Measurements from ENCODE around the gene IHH.

Gene IHH

DNA sequence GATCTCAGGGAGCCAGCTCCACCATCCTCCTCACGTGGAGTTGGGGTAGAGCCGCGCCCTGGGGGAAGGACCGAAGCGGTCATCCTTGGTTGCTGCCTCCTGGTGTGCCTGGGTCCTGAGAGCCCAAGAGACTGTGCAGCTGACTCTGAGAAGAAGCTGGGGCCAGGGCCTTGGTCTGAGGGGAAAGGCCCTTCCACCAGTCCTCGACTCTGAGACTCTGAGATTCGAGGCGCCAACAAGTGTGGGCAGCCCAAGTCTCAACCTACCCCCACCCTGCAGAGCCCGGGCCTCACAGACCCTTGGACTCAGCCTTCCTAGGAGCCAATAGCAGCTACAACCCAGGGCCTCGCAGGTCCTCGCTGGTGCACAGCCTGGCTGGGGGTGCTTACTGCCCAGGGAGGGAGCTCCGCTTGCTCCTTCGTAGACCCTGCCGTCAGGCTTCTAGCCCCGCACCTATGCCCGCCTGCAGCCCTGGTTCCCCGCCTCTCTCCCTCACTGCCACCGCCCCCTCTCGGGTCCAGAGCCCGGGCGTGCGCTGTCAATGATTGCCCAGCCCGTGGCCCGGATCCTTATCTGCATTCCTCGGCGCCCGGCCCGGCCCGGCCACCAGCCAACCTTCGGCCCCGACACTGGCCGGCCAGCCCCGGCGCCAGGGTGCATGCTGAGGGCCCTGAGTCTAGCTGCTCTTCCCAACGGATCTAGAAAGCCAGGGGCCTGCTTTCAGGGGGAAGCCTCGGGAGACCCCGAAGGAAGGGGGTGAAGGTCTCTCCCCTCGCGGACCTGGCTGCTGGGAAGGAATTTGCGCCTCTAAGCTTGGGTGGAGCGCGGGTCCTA is 2.0 kb downstream of the IHH start:
- no peak overlapping the region for H3K27ac Mint-ChIP-seq
- no peaks in the 10 kb centered on the region for H3K9me3 Mint-ChIP-seq
- peaks cover 1% of the 10 kb centered on the region for H3K36me3 Mint-ChIP-seq
- no peak overlapping the region for H3K4me3 Mint-ChIP-seq
- peaks cover 20% of the 10 kb centered on the region for H3K4me1 Mint-ChIP-seq
- H3K27me3 Mint-ChIP-seq: peaks cover 44% of the 10 kb centered on the region

DNA sequence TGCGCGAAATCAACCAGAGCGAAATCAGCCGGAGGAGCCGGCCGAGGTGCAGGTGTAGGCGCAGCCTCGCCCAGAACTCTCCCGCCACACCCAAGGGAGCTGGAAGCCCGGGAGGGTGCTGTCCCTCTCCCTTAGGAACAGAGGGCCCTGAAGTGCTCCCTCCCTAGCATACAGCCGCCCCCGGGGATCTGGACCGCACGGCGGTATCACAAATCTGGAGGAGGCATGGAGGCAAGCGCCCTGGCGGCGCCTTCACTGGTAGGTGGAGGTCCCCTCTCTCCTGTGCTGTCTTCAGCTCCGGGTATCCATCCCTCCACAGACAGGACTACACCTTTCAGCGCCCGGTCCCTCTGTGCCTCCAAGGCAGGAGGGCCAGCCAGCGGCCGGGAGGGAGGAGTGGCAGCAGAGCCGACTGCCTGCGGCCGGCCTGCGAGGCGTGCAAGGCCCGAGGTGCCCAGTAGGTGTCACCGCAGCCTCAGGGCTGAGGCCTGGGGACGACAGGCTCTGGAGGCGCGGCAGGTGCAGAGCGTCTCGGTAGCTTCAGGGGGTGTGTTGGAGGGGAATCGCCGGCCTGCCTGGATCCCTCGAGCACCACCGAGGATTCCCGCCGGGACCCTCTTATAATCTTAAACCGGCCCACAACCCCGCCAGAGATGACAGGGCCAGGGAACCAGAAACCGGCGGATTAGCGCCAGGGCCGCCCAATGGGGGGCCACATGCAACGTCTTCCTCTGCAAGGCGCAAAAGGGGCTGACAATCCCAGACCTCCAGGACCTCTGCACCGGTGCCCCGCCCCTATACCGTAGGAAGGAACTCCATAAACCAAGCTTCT is 2.8 kb downstream of the IHH start:
- Mint-ChIP-seq H3K27ac (no peak overlapping the region), H3K9me3 (no peaks in the 10 kb centered on the region), H3K4me1 (peaks cover 20% of the 10 kb centered on the region), H3K4me3 (peak overlapping the region; percentile 65), H3K27me3 (peaks cover 40% of the 10 kb centered on the region), H3K36me3 (peaks cover under 1% of the 10 kb centered on the region)

DNA sequence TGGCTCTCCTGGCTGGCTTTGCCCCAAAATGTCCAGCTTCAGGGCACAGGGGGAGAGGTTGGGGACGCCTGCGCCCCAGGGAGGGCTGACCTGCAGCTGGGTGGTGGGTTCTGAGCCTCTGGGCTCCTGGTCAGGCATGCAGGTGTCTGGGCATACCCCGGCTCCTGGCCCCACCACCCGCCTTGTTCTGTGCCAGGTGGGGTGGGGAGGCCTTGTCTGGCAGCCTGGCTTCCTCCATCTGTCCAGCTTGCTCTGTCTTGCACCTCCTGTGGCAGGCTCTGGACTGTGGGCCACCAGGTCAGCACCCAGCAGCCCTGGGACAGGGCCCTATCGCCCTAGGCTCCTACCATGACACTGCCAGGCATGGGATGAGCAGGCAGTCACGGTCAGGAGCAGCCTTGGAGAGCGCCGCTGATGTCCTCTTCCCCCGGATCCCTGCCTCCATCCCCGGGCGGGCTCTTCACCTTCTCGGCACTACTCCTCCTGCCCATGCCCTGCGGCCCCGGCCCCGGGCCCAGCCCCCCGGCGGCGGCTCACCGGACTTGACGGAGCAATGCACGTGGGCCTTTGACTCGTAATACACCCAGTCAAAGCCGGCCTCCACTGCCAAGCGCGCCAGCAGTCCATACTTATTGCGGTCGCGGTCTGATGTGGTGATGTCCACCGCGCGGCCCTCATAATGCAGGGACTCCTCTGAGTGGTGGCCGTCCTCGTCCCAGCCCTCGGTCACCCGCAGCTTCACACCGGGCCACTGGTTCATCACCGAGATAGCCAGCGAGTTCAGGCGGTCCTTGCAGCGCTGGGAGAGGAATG is 3.6 kb downstream of the IHH start:
- Mint-ChIP-seq H3K4me3 (no peak overlapping the region), H3K36me3 (no peaks in the 10 kb centered on the region), H3K27ac (no peak overlapping the region), H3K9me3 (no peaks in the 10 kb centered on the region), H3K4me1 (peaks cover 20% of the 10 kb centered on the region), H3K27me3 (peaks cover 36% of the 10 kb centered on the region)

DNA sequence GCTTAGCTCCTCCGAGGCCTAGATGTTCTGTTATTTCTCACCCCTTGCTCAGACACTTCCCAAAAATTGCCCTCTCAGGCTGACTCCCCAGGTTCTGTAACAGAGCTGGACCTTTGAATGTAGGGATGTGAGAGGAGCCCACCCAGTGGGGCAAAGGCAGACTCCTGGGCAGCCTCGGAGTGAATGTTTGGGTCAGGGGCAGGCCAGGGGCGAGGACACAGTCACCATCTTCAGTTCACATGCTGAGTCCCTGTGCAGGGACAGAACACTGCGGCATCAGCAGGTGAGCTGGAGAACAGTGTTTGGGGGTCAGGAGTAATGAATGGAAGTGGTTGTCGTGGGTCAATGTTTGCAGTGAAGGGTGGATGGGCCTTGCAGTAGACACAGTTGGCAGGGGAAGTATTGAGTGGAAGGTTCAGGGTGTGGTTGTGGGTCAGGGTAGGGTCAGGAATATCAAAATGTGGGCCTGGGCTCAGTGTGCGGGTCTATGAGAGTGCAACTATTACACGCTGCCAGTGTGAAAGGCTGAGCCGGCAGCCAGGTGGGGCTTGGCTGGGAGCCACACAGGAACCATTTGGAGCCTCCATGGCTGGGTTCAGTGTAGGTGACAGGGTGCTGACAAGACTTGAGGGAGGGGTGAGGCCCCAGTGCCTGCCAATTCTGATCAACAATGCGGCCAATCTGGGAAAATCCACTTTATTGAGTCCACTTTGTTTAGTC is 4.4 kb downstream of the IHH start:
- peaks cover 31% of the 10 kb centered on the region for H3K27me3 Mint-ChIP-seq
- peaks cover 20% of the 10 kb centered on the region for H3K4me1 Mint-ChIP-seq
- H3K9me3 Mint-ChIP-seq: no peaks in the 10 kb centered on the region
- no peak overlapping the region for H3K27ac Mint-ChIP-seq
- no peak overlapping the region for H3K4me3 Mint-ChIP-seq
- H3K36me3 Mint-ChIP-seq: no peaks in the 10 kb centered on the region

DNA sequence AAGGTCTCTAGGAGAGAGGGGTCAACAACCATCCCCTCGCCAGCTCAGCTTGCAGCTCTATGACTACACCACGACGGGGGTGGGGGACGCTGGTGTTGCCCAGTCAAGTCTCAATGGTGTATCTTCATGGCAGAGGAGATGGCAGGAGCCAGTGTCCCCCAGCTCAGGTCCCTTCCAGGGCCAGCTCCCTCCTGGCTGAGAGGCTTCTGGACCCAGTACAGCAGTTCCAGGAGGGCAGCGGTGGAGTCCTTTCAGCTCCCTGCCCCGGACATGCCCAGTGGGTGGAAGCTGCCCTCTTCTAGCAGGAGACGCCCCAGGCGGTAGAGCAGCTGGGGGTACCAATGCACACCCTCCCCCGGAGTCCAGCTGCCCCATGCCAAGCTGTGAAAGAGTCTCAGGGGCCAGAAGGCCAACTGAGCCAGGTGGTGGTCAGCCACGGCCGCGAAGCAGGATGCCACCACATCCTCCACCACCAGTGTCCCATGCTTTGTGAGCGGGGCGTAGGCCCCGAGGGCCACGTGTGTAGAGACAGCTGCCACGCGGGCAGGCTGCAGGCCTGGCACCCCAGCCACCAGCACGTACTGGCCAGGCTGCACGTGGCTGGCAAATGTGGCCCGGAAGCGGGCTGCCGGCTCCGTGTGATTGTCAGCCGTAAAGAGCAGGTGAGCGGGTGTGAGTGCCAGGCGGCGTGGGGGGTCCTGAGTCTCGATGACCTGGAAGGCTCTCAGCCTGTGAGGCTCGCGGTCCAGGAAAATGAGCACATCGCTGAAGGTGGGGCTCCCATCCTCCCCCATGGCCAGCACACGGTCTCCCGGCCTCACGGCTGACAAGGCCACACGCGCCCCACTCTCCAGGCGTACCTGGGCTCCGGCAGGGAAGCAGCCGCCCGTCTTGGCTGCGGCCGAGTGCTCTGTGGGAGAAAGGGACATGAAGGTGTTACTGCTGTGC is 5.5 kb downstream of the IHH start:
- Mint-ChIP-seq H3K9me3 (no peaks in the 10 kb centered on the region), H3K27ac (no peak overlapping the region), H3K27me3 (peaks cover 38% of the 10 kb centered on the region), H3K4me3 (no peak overlapping the region), H3K4me1 (peaks cover 20% of the 10 kb centered on the region), H3K36me3 (no peaks in the 10 kb centered on the region)

DNA sequence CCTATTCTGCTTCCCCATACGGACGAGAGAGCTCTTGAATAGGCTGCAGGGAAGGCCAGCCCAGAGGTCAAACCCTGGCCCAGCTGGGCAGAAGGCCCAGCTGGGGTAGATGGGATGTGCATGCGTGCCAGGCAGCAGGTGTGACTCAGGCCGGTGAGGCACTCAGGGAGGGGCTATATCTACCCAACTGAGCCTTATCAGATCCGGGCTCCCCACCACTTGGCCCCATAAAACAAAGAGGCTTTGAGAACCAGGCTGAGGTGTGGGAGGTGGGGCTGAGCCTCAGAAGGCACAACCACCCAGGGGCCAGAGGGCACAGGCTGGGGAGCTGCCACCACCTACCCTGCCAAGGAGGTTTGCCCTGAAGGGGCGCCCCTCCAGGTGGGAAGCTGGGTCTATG is 11.4 kb downstream of the IHH start:
- H3K9me3 Mint-ChIP-seq: no peaks in the 10 kb centered on the region
- no peak overlapping the region for H3K4me3 Mint-ChIP-seq
- peaks cover 49% of the 10 kb centered on the region for H3K27me3 Mint-ChIP-seq
- no peaks in the 10 kb centered on the region for H3K36me3 Mint-ChIP-seq
- no peaks in the 10 kb centered on the region for H3K4me1 Mint-ChIP-seq
- no peak overlapping the region for H3K27ac Mint-ChIP-seq

DNA sequence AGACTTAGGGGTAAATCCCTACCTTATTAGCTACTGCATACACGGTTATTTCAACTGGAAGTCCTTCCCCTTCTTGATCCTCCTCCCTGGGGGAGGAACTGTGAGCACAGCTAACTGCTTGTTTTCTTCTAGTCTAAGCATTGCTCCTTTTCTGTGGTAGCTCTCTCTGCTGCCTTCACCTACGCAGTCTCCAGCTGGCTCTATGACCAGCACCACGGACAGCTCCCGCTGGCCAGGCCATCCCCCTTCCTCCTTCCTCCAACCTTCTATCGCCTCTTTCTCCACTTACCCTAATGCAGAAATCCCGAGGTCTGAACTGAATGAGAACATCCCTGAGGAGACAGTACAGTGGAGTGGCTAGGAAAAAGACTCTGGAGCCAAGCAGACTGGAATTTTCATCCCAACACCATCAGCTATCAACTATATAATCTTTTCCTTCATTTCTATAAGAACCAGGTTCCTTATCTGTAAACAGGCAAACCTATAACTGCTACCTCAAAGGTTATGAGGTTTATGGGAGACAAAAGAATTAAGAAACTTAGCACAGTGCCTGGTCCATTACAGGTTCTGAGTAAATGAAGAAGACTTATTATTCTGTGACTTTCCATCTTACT is 14.7 kb downstream of the IHH start:
- no peak overlapping the region for H3K4me3 Mint-ChIP-seq
- peaks cover 9% of the 10 kb centered on the region for H3K4me1 Mint-ChIP-seq
- no peaks in the 10 kb centered on the region for H3K36me3 Mint-ChIP-seq

DNA sequence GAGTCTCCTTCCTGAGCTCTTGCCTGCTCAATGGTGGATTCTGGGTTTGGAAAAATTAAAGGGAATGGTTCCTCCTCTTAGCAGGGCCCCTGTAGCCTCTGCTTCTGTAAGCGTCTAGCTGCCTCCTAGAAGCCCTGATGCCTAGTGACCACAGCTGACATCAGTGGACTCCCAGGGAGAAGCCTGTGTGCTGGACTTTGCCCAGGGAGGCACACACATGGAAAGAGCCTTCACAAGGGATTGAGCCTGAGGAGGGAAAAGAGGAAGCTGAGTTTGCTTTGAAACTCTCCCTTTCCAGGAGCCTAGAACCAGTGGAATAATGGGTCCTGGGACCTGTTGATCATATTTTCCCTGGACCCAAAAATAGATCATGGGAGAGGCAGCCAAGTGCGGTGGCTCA is 18.0 kb downstream of the IHH start:
- Mint-ChIP-seq H3K9me3 (no peaks in the 10 kb centered on the region), H3K27me3 (peaks cover 48% of the 10 kb centered on the region), H3K4me3 (no peak overlapping the region), H3K4me1 (peaks cover 12% of the 10 kb centered on the region), H3K27ac (no peak overlapping the region), H3K36me3 (no peaks in the 10 kb centered on the region)

More for the DNA sequence above, 14.7 kb downstream of the IHH start:
- Mint-ChIP-seq H3K9me3 (no peaks in the 10 kb centered on the region), H3K27me3 (peaks cover 57% of the 10 kb centered on the region), H3K27ac (no peak overlapping the region)

DNA sequence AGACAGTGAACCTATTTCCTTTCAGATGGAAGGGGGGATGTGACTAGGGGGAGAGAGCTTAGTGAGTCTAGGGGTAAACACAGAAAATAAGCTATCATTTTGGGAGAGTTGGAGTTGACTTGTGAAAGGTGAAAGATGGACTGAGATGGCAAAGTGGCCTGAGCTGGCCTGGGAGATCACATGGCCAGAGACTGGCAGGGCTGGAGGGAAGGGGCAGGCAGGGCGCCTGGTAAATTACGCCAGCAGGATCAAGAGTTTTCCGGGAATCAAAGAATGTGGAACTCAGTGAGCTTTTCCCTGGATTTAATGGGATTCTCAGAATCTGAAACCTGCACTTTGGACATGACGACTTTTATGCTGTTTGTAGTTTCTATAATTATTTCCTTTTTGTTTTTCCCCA is 18.6 kb downstream of the IHH start:
- peaks cover 12% of the 10 kb centered on the region for H3K4me1 Mint-ChIP-seq
- H3K4me3 Mint-ChIP-seq: no peak overlapping the region
- H3K36me3 Mint-ChIP-seq: no peaks in the 10 kb centered on the region
- H3K27me3 Mint-ChIP-seq: peaks cover 50% of the 10 kb centered on the region
- H3K27ac Mint-ChIP-seq: peak overlapping the region; percentile 59
- no peaks in the 10 kb centered on the region for H3K9me3 Mint-ChIP-seq

DNA sequence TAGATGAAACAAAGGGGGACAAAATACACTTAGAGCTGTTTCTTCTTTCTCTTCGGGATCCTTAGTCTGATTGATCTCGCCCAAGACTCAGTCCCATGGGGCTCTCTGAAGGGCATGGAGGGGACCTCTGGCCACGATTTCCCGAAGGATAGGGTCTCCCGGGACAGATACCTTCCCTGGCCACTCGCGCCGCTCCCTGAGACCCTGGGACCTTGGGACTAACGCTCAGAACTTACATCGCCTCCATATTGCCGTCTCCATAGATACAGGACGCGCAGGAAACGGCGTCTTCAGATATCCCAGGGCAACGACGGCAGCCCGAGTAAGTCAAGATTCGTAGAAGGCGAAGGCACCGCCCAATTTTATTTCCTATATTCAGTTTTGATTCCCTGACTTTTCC is 19.5 kb downstream of the IHH start, which contains the start of gene CFAP65:
Gene CFAP65, minus strand, starts transcription at position 265 of the 400 bp plus-strand sequence. CDS start 2,468 bp downstream, outside the sequence.
- H3K36me3 Mint-ChIP-seq: no peaks in the 10 kb centered on the region
- peaks cover 45% of the 10 kb centered on the region for H3K27me3 Mint-ChIP-seq
- peaks cover 12% of the 10 kb centered on the region for H3K4me1 Mint-ChIP-seq
- H3K9me3 Mint-ChIP-seq: no peaks in the 10 kb centered on the region
- H3K27ac Mint-ChIP-seq: peak within 1 kb of the TSS; percentile 59
- peak within 1 kb of the TSS; percentile 77 for H3K4me3 Mint-ChIP-seq

DNA sequence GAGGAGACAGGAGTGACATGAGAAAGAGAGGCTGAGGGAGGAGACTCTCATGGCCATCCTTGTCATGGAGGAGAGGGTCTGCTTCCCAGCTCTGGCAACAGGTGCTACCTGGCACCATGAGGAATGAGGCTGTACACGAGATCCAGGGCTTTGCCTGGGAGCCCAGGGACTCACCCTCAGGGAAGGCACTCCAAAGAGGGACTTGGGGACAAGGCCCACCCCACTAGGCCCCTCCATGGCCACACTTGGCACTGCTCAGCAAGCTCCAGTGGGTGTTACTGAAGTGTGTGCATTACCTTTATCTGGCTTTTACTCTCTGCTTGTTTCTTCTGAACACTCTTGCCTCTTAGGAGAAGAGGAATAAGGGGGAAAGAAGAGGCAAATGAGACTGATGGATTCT is 22.1 kb downstream of the IHH start:
- peaks cover 12% of the 10 kb centered on the region for H3K4me1 Mint-ChIP-seq
- H3K4me3 Mint-ChIP-seq: no peak overlapping the region
- no peaks in the 10 kb centered on the region for H3K9me3 Mint-ChIP-seq
- H3K36me3 Mint-ChIP-seq: no peaks in the 10 kb centered on the region
- peaks cover 41% of the 10 kb centered on the region for H3K27me3 Mint-ChIP-seq
- no peak overlapping the region for H3K27ac Mint-ChIP-seq

DNA sequence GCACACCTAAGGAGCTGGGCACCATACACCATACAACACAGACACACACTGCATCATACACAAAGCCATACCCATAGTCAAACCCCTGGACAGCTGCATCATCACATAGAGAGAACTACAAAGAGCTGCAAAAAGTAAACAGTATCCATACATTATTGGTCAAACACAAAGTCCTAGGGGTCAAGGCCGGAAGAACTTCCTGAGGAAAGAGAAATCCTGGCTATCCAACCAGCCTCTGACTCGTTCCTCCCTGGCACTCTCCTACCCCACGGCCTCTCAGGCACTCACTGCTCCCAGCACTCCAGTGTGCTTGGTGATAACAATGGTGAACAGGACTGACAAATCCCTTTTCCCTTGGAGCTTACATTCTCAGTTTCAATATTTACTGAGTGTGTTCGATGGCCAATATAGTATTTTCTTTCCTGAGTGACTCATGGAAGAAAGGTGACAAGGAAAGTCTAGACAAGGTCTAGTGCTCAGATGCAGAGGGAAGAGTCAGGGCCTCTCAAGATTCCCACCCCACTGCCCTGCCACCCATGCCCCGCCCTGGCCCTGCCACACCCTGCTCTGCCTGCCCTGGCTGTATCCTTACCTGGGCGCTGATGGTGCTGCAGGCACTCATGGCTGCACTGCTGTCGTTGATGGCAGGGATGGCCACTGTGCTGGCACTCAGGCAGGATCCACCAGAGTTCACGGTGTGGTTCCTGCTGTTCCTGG is 22.8 kb downstream of the IHH start:
- no peaks in the 10 kb centered on the region for H3K9me3 Mint-ChIP-seq
- no peak overlapping the region for H3K4me3 Mint-ChIP-seq
- no peak overlapping the region for H3K27ac Mint-ChIP-seq
- peaks cover 41% of the 10 kb centered on the region for H3K27me3 Mint-ChIP-seq
- H3K36me3 Mint-ChIP-seq: no peaks in the 10 kb centered on the region
- peaks cover 12% of the 10 kb centered on the region for H3K4me1 Mint-ChIP-seq

DNA sequence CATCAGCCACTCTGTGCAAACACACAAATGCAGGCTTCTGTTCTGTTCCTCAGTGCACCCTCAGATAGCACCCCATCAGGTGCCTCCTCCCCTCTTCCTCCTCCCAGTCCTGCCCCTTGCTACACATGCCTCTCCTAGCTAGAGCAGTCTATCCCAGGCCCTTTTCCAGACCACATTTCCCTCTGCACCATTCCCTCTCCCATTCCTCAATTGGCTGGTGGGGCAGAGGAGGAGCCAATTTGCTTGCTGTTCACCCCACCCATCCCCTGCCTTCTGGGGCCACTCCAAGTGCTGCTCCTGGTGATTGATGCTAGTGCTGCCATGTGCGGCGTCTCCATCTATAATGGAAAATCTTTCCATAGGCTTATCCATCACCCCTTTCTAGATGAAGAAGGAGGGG is 24.8 kb downstream of the IHH start:
- Mint-ChIP-seq H3K4me3 (no peak overlapping the region), H3K4me1 (peaks cover 1% of the 10 kb centered on the region), H3K27me3 (peaks cover 28% of the 10 kb centered on the region), H3K27ac (no peak overlapping the region), H3K9me3 (no peaks in the 10 kb centered on the region), H3K36me3 (no peaks in the 10 kb centered on the region)
